TTC549 (cell line): ENCODE measurements around the gene RBM25.

Experiments
- FAIRE-seq: peaks from 2 replicates; lab custom pipeline; 2012; peaks lifted over from hg19 to GRCh38; lab: Jason Lieb, UNC

Gene RBM25

DNA sequence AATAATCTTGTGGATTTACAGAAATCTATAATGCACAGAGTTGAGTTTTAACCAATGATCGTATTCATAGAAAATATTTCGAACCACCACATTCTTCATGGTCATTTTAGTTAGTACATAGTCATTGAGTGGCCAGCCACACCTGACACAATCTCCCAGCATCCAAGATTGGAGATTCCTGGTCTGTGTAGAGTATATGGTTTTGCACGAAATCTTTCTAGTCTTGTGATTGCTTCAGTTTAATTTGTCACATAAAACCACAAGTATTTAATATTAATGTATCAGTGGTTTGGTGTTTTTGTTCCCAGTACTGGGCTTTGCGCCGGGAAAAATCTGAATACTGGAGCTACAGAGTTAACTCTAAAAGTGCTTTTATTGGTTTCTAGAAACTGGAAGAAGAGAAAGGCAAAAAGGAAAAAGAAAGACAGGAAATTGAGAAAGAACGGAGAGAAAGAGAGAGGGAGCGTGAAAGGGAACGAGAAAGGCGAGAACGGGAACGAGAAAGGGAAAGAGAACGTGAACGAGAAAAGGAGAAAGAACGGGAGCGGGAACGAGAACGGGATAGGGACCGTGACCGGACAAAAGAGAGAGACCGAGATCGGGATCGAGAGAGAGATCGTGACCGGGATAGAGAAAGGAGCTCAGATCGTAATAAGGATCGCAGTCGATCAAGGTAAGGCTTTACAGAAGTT is 44.6 kb downstream of the RBM25 start:
- no peak for FAIRE-seq

DNA sequence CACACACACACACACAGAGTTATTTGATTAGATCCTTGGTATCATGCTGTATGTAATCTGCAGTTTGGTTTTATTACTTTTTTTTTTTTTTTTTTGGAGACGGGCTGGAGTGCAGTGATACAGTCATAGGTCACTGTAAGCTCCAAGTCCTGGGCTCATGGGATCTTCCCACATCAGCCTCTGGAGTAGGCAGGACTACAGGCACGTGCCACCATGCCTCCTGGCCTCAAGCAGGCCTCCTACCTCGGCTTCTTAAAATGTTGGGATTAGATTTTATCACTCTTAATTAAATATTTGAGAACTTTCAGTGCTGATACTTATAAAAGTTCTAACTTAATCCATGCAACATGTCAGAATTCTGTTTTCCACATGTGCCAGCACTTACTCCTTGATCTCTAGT is 46.7 kb downstream of the RBM25 start:
- FAIRE-seq, result no peak

DNA sequence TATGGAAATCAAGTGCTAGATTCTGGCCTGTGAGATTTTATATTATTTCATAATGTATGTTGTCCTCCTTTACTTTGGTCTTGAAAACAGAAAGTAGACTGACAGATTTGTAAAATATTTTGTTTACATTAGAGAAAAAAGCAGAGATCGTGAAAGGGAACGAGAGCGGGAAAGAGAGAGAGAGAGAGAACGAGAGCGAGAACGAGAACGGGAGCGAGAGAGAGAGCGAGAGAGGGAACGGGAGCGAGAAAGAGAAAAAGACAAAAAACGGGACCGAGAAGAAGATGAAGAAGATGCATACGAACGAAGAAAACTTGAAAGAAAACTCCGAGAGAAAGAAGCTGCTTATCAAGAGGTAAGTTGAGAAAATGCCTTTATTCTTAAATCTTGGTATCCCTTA is 47.4 kb downstream of the RBM25 start:
- FAIRE-seq, result no peak

DNA sequence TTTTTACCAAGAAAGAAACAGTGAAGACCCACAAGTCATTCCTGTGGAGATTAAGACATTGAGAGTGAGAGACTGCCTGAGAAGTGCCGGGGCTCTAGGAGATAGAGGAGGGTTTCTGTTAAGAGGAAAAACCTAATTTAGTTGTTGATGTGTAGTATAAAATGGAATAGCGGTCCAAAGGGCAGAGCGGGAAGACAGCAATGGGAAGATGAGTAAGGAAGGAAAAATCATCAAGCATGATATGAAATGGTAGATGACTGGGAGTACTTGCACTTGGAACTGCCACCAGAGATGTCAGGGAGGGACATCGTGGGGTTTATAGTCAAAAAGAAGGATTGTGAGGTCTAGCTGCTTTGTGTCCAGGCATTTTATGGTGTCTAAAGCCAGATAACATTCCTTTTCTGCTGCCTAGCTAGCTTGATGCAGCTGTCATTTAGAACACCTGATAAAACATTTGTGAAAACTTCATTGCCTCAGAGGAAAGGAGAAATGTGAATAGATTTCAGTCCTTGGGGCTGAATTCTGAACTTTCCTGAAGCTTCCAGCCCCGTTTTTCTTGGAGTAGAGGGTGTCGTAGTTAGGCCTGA is 57.8 kb downstream of the RBM25 start:
- FAIRE-seq, result no peak

DNA sequence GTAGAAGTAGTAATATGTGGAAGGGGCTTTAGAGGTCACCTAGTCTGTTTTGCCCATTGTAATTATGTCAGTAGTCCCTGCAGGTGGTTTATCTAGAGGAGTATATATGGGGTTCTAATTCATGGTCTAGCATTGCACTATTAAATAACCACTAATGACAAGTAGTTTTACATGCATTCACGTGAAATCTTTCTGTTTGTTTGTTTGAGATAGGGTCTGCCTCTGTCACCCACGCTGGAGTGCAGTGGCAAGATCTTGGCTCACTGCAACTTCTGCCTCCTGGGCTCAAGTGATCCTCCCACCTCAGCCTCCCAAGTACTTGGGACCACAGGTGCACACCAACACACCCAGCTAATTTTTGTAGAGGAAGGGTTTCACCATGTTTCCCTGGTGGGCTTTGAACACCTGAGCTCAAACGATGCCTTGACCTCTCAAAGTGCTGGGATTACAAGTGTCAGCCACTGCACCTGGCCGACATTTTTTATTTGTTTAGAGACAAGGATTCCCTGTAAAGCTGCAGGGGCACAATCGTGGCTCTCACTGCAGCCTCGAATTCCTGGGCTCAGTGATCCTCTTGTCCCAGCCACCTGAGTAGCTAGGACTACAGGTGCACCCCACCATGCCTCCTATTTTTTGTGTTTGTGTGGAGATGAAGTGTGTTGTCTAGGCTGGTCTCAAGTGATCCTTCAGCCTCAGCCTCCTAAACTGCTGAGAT is 66.0 kb downstream of the RBM25 start:
- no peak for FAIRE-seq

DNA sequence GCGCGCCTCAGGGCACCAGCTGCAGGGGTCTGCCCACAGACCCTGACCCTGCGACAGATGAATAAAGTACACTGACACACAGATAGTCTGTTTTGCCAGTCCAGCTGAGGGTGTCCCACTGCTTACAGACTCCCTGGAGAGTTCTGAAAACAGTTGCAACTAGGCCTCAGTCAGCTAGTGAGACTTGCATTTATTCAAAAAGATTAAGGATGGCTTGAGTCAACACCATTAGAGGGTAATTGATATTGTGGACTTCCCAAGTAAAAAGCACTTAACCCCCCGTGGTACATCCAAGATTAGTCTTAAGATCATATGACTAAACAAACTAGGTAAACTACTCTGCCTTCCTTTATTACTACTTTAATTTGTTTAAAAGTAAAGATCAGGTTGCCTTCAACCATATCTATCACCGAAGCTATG is 66.8 kb downstream of the RBM25 start:
- no peak for FAIRE-seq

GRCh38 chr14:73125746-73126145 is 67.4 kb downstream of the RBM25 start:
- no peak for FAIRE-seq

DNA sequence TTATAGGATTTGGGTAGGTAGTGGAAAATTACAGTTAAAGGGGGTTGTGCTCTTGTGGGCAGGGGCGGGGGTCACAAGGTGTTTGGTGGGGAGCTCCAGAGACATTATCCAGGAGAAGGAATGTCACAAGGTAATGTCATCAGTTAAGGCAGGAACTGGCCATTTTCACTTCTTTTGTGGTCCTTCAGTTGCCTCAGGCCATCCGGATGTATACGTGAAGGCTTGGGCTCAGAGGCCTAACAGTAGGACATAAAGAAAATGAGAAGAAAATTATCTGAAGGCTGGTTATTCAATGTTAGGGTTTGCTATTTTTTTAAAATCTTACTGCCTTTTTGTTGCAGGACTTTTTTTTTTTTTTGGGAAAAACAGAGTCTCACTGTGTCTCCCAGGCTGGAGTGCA is 75.5 kb downstream of the RBM25 start:
- no peak for FAIRE-seq

DNA sequence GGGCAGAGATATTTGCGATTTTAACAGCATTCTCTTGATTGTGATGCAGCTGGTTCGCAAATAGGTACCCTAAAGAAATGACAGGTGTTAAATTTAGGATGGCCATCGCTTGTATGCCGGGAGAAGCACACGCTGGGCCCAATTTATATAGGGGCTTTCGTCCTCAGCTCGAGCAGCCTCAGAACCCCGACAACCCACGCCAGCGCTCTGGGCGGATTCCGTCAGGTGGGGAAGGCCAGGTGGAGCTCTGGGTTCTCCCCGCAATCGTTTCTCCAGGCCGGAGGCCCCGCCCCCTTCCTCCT is 77.7 kb downstream of the RBM25 start:
- no peak for FAIRE-seq

- no peak for FAIRE-seq
Observed at GRCh38 chr14:73136387-73137225, 78.3 kb downstream of the RBM25 start, which contains the start of gene PSEN1. Gene PSEN1, plus strand, starts transcription at chr14:73136507. Its CDS starts 11,513 bp downstream, at chr14:73148020.

DNA sequence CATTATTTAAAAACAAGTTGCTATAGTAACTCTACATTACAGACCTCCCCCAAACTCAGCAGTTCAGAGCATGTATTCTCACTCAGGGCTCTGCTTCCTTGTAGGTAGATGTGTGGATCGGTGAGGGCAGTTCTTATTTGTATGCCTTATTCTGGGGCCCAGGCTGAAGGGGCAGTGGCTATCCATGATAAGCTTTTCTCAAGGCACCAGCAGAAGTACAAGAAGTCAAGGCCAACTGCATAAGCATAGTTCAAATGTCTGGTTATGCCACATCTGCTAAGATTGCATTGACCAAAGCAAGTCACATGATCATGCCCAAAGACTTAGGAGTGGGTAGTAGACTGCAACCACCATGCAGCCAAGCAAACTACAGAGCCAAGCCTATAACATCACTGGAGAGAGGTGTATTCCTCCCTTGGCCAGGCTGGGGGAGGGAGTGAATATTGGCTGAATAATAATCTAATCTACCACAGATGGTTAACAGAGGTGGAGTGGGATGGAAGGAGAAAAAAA is 82.5 kb downstream of the RBM25 start:
- FAIRE-seq, result no peak

DNA sequence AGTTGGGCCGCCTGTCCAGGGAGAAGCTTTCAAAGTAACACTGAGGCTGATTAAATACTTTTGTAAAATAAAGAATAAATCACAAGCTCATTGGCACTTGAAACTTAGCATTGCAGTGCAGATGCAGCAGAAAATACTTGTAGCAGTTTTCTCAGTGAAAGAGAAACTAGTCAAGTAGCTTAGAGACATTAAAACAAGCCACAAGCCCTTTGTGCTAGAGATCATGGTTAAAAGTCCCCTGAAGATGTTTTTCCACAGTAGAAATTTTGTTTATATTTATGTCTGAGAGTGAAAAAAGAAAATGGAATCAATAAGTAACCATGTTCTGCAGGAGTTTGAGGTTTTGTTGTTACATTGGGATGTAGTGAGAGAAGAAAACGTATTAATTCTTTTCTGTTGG is 83.9 kb downstream of the RBM25 start:
- FAIRE-seq, result no peak

DNA sequence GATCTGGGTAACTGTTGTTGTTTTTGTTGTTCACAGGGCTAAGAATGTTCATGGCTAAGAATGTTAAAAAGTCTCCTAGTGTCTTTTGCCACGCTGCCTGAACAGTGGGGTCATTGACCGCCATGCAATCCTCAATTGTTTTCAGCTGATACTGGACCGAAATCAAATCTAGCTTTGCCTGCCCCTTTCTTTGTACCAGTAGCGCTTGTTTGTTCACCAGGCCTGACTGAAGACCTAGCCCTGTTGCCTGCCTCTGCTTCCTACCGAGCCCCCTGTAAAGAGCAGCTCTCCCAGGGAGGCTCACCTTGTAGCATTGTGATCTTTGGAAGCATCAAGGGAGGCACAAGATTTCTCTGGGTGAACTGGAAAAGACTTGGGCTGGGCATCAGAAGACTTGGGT is 84.7 kb downstream of the RBM25 start:
- no peak for FAIRE-seq

- FAIRE-seq, result no peak
Observed at GRCh38 chr14:73143617-73144016, 85.3 kb downstream of the RBM25 start.

DNA sequence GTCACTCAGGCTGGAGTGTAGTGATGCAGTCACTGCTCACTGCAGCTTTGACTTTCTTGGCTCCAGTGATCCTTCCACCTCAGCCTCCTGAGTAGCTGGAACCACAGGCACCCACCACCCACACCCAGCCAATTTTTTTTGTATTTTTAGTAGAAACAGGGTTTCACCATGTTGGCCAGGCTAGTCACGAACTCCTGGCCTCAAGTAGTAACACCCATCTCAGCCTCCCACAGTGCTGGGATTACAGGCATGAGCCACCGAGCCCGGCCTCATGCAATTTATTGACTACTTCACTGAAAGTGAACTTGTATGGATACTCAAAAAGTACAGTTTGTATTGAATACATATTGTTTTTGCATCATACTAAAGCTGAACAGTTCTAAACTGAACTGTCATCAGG is 87.0 kb downstream of the RBM25 start:
- FAIRE-seq, result no peak

DNA sequence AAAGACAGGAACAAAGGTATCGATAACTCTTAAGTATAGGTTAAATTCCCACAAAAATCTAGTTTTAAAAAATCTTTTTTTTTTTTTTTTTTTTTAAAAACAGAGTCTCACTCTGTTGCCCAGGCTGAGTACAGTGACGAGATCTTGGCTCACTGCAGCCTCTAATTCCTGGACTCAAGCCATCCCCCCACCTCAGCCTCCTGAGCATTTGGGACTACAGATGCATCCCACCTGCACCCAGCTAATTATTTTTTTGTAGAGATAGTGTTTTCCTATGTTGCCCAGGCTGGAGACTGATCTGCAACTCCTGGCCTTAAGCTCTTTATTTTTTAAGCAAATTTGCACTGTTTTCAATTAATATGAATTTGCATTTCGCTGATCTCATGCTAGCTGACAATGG is 87.8 kb downstream of the RBM25 start:
- no peak for FAIRE-seq

DNA sequence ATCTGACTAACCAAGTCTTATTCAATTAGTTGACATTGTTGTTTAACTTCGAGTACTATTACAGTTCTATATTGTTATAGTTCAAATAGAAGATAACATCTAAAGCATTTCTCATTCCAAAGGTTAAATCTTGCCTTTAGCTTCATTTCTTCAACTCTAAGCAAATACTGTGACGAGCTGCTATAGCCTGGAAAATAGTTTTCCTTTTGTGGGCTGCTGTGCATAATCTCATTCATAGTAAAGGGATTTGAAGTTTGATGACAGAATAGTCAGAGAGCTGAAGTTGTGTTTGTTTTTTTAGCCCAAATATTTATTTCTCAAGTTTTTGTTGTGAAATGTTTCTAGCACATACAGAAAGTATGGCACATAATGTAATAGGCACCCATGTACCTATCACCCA is 91.4 kb downstream of the RBM25 start:
- no peak for FAIRE-seq

GRCh38 chr14:73153272-73153671 is 94.9 kb downstream of the RBM25 start:
- FAIRE-seq, result no peak

- FAIRE-seq, result no peak
Observed at GRCh38 chr14:73162251-73162650, 103.9 kb downstream of the RBM25 start.

GRCh38 chr14:73166399-73166798 is 108.1 kb downstream of the RBM25 start:
- FAIRE-seq, result no peak

GRCh38 chr14:73167727-73168126 is 109.4 kb downstream of the RBM25 start:
- no peak for FAIRE-seq

- no peak for FAIRE-seq
Observed at GRCh38 chr14:73168274-73168673, 109.9 kb downstream of the RBM25 start.

DNA sequence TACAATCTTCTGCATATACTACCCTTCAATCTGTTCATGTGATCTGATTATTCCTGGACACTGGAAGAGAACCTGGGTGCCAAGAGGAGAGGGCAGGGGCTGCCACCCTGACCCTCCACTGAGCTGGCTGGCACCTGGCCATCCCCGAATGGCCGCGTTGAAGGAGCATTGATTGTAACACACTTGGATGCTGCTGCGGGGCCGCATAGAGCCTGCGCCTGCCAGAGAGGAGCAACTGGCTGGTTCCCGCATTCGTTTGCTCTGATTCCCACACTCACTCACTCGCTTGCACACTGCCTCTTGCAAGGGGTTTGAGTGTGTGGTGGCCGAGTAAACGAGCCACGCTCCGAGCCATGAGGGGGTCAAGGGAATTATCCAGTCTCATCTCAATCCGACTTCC is 110.4 kb downstream of the RBM25 start:
- no peak for FAIRE-seq
